GM18526 (cell line): ENCODE measurements around the gene NXPE3.

Source experiments
- POLR2A ChIP-seq: IDR thresholded peaks from 3 replicates; pipeline ENCODE4 v1.6.1; 2011; ENCODE audit not compliant: insufficient read length; ENCODE audit errors: extremely low read depth

The NXPE3 gene

DNA sequence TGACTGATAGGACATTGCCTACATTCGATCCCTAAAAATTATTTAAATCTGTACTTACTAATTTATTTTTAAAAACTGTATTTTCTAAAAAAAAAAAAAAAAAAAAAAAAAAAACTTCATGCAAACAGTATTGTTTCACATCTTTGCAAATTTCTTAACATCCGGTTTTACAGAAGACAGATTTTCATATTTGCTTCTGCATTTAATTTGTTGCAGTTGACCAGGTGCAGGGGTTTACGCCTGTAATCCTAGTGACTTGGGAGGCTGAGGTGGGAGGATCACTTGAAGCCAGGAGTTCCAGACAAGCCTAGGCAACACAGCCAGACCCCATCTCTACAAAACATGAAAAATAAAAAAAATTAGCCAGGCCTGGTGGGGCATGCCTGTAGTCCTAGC, 63.9 kb downstream of the NXPE3 start:
- no peak for TF ChIP-seq POLR2A

DNA sequence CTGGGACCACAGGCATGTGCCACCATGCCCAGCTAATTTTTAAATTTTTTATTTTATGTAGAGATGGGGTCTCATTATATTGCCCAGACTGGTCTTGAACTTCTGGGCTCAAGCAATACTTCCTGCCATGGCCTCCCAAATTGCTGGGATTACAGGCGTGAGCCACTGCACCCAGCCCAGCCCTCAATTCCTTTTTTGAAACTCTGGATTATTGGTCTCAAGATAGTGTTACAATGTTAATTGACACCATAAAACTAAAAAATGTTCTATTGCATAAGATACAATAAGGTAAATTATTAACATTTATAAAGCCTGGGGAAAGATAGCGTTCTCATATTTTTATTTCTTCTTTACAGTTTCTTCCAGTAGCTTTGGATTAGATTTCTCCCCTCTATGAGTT, 66.4 kb downstream of the NXPE3 start:
- TF ChIP-seq POLR2A, result no peak

DNA sequence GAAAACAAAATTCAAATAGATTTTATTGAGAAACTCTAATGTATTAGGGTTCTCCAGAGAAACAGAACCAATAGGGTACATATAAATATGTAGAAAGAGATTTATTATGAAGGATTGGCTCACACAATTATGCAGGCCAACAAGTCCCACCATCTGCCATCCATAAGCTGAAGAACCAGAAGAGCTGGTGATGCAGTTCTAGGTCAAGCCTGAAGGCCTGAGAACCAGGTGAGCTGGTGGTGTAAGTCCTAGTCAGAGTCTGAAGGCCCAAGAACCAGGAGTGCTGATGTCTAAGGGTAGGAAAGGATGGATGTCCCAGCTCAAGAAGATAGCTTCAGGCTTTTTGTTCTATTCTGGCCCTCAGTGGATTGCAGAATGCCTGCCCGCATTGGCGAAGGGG, 67.7 kb downstream of the NXPE3 start:
- TF ChIP-seq POLR2A, result no peak

GRCh38 chr3:101847328-101847727, 68.3 kb downstream of the NXPE3 start:
- TF ChIP-seq POLR2A, result no peak

GRCh38 chr3:101848326-101848725, 69.3 kb downstream of the NXPE3 start:
- TF ChIP-seq POLR2A, result no peak

DNA sequence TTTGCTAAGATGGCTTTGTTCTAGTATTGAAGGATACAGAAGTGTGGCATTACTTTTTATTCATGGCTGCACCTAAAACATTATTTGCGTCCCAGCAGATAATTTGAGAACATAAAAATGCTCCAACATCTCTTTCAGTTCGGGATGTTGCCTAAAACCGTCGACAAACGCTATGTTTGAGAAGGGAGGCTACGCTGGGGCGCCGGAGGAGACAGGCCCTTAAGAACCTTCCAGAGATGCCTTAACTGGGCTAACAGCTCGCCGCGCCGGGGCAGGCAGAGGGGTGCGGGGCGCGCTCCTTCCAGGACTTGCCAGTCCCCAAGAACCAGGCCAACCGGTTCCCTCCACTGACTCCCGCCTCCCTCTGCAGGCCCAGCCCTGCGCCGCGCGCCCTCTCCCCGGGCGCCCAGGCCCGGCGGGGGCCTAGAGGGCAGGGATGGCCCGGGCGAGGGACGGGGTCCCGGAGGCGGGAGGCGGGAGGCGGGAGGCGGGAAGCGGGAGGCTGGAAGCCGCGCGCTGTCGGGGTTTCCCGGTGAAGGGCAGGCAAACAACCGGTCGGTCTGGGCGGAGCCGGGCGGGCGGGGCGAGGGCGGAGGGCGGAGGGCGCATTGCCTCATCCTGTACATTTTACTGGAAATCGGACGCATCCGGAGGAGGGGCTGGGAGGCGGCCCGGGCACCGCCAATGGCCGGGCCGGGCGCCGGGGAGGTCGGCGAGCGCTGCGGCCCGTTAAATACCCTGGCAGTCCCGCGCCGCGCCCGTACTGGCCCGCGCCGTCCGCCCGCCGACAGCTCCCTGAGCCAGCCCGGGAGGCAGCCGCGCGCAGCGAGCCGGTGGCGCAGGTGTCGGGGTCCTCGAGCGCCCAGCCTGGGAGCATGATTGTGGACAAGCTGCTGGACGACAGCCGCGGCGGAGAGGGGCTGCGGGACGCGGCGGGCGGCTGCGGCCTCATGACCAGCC, 70.0 kb downstream of the NXPE3 start, which contains the start of gene NFKBIZ:
Gene NFKBIZ, plus strand, starts transcription at position 761 of the 960 bp plus-strand sequence. Its CDS starts 115 bp downstream, at position 876.
- peak; percentile 99 for TF ChIP-seq POLR2A

- TF ChIP-seq POLR2A, result no peak
These were observed 70.8 kb downstream of the NXPE3 start for GRCh38 chr3:101849714-101850245.

GRCh38 chr3:101850246-101851051, 71.4 kb downstream of the NXPE3 start:
- TF ChIP-seq POLR2A, result no peak

DNA sequence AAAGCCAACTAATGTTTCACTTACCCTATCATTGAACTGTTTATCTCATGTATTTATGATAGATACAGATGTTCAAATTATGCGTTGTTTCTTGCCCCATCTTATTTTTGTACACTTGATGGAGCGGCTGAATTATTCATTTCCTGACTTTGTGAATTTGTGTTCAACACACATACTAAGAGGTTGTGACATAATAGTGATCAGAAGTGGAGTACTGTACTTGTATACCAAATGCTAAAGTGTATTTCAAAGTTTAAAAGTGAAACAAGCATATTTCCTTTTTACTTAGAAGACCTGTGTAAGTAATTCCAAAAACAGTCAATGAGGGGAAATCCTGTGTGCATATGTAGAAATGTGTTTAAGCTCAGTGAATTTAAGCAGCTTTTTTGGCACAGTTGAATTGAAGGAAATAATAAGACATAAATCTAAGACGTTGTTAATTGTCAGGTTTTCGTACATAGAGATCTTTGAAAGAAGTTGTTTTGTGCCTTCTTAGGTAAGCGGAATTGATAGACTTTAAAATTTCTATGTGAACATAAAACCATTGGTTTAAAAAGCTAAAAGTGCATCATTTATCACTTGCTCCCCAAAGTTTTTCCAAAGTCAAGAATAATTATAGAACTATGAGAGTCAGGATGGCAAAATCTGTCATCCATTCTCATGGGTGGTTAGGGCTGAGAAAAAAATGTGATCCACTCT, 72.2 kb downstream of the NXPE3 start:
- TF ChIP-seq POLR2A, result no peak

- TF ChIP-seq POLR2A, result no peak
These were observed 73.1 kb downstream of the NXPE3 start for GRCh38 chr3:101851850-101852714.

GRCh38 chr3:101852983-101853840, 74.2 kb downstream of the NXPE3 start:
- TF ChIP-seq POLR2A, result no peak

DNA sequence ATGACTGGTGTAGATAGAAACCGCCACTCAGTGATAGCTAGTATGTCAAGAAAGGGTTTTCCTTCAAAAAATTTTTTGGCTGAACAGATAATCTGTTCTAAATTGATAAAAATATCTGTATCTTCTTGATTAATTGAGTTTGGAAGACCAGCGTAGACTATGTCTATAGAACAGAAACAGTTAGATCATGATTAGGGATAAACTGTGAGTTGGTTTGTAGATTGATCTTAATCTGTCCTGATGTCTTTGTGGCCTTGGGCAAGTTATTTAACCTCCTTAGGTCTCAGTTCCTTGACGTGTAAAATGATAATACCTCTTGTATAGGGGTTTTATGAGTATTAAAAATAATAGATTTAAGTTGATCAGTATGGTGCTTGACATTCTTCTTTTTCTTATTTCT, 75.0 kb downstream of the NXPE3 start:
- TF ChIP-seq POLR2A, result no peak

- TF ChIP-seq POLR2A, result no peak
These were observed 75.7 kb downstream of the NXPE3 start for GRCh38 chr3:101854608-101855304.
